OCI-LY3 (cell line): ENCODE results near the gene FGGY.

ENCODE experiments used
- H2AFZ ChIP-seq: fragments of 200-600, 300-600 bp; shearing (Covaris generic); 2 replicates; pipeline ENCODE4 v1.6.0; 2014; ENCODE audit warnings: antibody characterized with exemption, low read depth, low read length
- H3K27ac ChIP-seq: fragments of 200-600, 300-600 bp; sonication (generic); 2 replicates; pipeline ENCODE4 v1.5.1; 2014; ENCODE audit warnings: mild to moderate bottlenecking, low read length, moderate library complexity, mixed read lengths
- H3K27me3 ChIP-seq: fragments of 200-600, 300-600 bp; sonication (generic); 2 replicates; pipeline ENCODE4 v1.6.1; 2014; ENCODE audit warnings: low read depth, low read length, mixed read lengths
- H3K36me3 ChIP-seq: fragments of 200-600, 300-600 bp; sonication (generic); replicated peaks from 2 replicates; pipeline ENCODE3; 2014; ENCODE audit warnings: low read depth, low read length, mixed read lengths
- H3K4me1 ChIP-seq: fragments of 300-600, 200-600 bp; sonication (generic); 2 replicates; pipeline ENCODE4 v1.6.1; 2014; ENCODE audit warnings: low read length, mixed read lengths
- H3K4me2 ChIP-seq: fragments of 200-600, 300-600 bp; sonication (generic); 2 replicates; pipeline ENCODE4 v1.6.1; 2014; ENCODE audit warnings: low read length, mixed read lengths
- H3K4me3 ChIP-seq: fragments of 300-600, 200-600 bp; sonication (generic); 2 replicates; pipeline ENCODE4 v1.5.1; 2014; ENCODE audit warnings: antibody characterized with exemption, mild to moderate bottlenecking, low read length, moderate library complexity
- H3K79me2 ChIP-seq: fragments of 300-600, 200-600 bp; shearing (Covaris generic); 2 replicates; pipeline ENCODE4 v1.6.1; 2014; ENCODE audit warnings: mild to moderate bottlenecking, low read length, mixed read lengths
- H3K9ac ChIP-seq: fragments of 300-600, 200-600 bp; shearing (Covaris generic); 2 replicates; pipeline ENCODE4 v1.6.0; 2014; ENCODE audit warnings: mild to moderate bottlenecking, low read length, moderate library complexity
- H3K9me3 ChIP-seq: fragments of 200-600, 300-600 bp; shearing (Covaris generic); 2 replicates; pipeline ENCODE4 v1.6.1; 2014; ENCODE audit warnings: low read length, mixed read lengths; ENCODE audit not compliant: insufficient read depth
- H4K20me1 ChIP-seq: fragments of 200-600, 300-600 bp; sonication (generic); 2 replicates; pipeline ENCODE4 v1.6.1; 2016; ENCODE audit warnings: low read length, mixed read lengths; ENCODE audit not compliant: insufficient read depth
- CTCF ChIP-seq: fragments of 200-600, 300-600 bp; sonication (generic); IDR thresholded peaks from 2 replicates; pipeline ENCODE4 v1.5.1; 2014; ENCODE audit warnings: antibody characterized with exemption, low read length, low read depth
- EZH2phosphoT487 ChIP-seq: fragments of 200-600 bp; shearing (Covaris generic); IDR thresholded peaks from 2 replicates; pipeline ENCODE4 v1.6.1; 2018; ENCODE audit warnings: antibody characterized with exemption, mixed run types, low read depth

The FGGY gene

GRCh38 chr1:59560807-59561450, 264.0 kb downstream of the FGGY start:
- Histone ChIP-seq H3K9me3 (no peaks in the 10 kb centered on the region), H3K36me3 (no peaks in the 10 kb centered on the region), H3K4me2 (no peak overlapping the region), H3K4me3 (no peak overlapping the region), H3K4me1 (no peaks in the 10 kb centered on the region), H4K20me1 (no peaks in the 10 kb centered on the region), H3K9ac (no peak overlapping the region), H3K27me3 (no peaks in the 10 kb centered on the region), H3K27ac (no peak overlapping the region), H3K79me2 (no peaks in the 10 kb centered on the region), H2AFZ (no peak overlapping the region)
- TF ChIP-seq EZH2phosphoT487 (no peak), CTCF (no peak)

GRCh38 chr1:59561796-59562195, 264.9 kb downstream of the FGGY start:
- Histone ChIP-seq H3K79me2 (no peaks in the 10 kb centered on the region), H2AFZ (no peak overlapping the region), H3K36me3 (no peaks in the 10 kb centered on the region), H3K4me2 (no peak overlapping the region), H3K4me3 (no peak overlapping the region), H3K27me3 (no peaks in the 10 kb centered on the region), H3K27ac (no peak overlapping the region), H3K9me3 (no peaks in the 10 kb centered on the region), H4K20me1 (no peaks in the 10 kb centered on the region), H3K4me1 (no peaks in the 10 kb centered on the region), H3K9ac (no peak overlapping the region)
- TF ChIP-seq EZH2phosphoT487 (no peak), CTCF (no peak)

- H3K36me3 ChIP-seq, result no peaks in the 10 kb centered on the region
- H4K20me1 ChIP-seq, result no peaks in the 10 kb centered on the region
- H3K9ac ChIP-seq, result no peak overlapping the region
- no peaks in the 10 kb centered on the region for H3K79me2 ChIP-seq
- H3K9me3 ChIP-seq, result no peaks in the 10 kb centered on the region
- TF ChIP-seq CTCF (no peak), EZH2phosphoT487 (no peak)
- H2AFZ ChIP-seq, result no peak overlapping the region
- no peak overlapping the region for H3K4me2 ChIP-seq
- no peak overlapping the region for H3K4me3 ChIP-seq
- no peaks in the 10 kb centered on the region for H3K27me3 ChIP-seq
- no peak overlapping the region for H3K27ac ChIP-seq
- no peaks in the 10 kb centered on the region for H3K4me1 ChIP-seq
Measured at GRCh38 chr1:59564192-59564891, 267.4 kb downstream of the FGGY start.

GRCh38 chr1:59565611-59566410, 268.9 kb downstream of the FGGY start:
- no peaks in the 10 kb centered on the region for H3K27me3 ChIP-seq
- no peak overlapping the region for H3K4me3 ChIP-seq
- H3K9ac ChIP-seq, result no peak overlapping the region
- no peak overlapping the region for H3K27ac ChIP-seq
- H4K20me1 ChIP-seq, result no peaks in the 10 kb centered on the region
- no peaks in the 10 kb centered on the region for H3K36me3 ChIP-seq
- TF ChIP-seq CTCF (no peak), EZH2phosphoT487 (no peak)
- H3K4me1 ChIP-seq, result peaks cover 6% of the 10 kb centered on the region; the same call in 1 of the 2 replicates
- no peak overlapping the region for H3K4me2 ChIP-seq
- H3K79me2 ChIP-seq, result no peaks in the 10 kb centered on the region
- no peaks in the 10 kb centered on the region for H3K9me3 ChIP-seq
- H2AFZ ChIP-seq, result no peak overlapping the region
